GM20000 (cell line): Measurements from ENCODE around the gene C1QL1.
A peak's percentile ranks its signal among the peaks of the same experiment; 100 is the strongest.

Experiments used
- DNase-seq: peaks from one replicate; pipeline ENCODE4 v3.0.0; 2012; ENCODE audit warnings: low spot score
- TF ChIP-seq, protein P1 (sequence below): IDR thresholded peaks from 2 replicates; pipeline ENCODE4 v1.5.1; 2012; ENCODE audit warnings: mild to moderate bottlenecking, control low read depth; ENCODE audit errors: extremely low read depth, missing control alignments

Gene C1QL1

GRCh38 chr17:44915321-44915726 is 52.8 kb downstream of the C1QL1 start, which contains the start of gene GFAP:
Gene GFAP, minus strand, starts transcription at chr17:44915500. Its CDS starts 14 bp downstream, at chr17:44915486.
- TF ChIP-seq, protein P1, sequence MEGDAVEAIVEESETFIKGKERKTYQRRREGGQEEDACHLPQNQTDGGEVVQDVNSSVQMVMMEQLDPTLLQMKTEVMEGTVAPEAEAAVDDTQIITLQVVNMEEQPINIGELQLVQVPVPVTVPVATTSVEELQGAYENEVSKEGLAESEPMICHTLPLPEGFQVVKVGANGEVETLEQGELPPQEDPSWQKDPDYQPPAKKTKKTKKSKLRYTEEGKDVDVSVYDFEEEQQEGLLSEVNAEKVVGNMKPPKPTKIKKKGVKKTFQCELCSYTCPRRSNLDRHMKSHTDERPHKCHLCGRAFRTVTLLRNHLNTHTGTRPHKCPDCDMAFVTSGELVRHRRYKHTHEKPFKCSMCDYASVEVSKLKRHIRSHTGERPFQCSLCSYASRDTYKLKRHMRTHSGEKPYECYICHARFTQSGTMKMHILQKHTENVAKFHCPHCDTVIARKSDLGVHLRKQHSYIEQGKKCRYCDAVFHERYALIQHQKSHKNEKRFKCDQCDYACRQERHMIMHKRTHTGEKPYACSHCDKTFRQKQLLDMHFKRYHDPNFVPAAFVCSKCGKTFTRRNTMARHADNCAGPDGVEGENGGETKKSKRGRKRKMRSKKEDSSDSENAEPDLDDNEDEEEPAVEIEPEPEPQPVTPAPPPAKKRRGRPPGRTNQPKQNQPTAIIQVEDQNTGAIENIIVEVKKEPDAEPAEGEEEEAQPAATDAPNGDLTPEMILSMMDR: no peak
- DNase-seq: no peak

DNA sequence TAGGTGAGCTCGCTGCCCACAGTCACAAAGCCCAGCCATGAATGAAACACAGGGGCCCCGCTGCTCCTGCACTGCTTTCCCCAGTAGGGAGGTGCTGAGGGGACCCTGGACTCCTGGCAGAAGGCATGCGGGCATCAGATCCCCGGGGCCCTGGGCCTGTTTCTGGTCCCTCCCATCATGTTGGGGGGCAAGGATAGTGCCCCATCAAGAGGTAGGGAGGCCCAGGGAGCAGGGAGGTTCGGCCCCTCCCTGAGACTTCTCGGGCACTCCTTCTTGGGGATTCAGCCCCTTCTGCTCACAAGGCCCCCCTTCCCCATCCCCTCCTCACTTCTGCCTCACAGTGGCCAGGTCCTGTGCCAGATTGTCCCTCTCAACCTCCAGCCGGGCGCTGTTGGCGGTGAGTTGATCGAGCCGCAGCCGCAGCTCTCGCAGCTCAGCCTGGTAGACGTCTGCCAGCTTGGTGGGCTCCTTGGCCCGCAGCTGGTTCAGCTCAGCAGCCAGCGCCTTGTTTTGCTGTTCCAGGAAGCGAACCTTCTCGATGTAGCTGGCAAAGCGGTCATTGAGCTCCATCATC is 53.3 kb downstream of the C1QL1 start:
- DNase-seq: no peak
- TF ChIP-seq, protein P1: no peak

- no peak for DNase-seq
- TF ChIP-seq, protein P1: no peak
These were observed 54.0 kb downstream of the C1QL1 start for GRCh38 chr17:44914148-44914547.

DNA sequence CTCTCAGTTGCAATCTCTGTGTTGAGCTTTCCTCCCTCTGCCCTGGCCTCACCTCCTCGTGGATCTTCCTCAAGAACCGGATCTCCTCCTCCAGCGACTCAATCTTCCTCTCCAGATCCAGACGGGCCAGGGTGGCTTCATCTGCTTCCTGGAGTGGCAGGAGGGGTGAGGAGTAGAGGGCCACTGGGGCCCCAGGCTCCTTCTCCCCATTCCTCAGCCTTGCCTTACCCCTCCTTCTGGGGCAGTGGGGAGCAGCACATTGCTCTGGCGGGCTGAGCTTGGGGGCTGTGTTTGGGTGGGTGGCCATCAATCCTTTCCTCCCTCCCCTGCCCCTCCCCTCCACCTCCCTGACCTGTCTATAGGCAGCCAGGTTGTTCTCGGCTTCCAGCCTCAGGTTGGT is 54.4 kb downstream of the C1QL1 start:
- no peak for DNase-seq
- TF ChIP-seq, protein P1: no peak

DNA sequence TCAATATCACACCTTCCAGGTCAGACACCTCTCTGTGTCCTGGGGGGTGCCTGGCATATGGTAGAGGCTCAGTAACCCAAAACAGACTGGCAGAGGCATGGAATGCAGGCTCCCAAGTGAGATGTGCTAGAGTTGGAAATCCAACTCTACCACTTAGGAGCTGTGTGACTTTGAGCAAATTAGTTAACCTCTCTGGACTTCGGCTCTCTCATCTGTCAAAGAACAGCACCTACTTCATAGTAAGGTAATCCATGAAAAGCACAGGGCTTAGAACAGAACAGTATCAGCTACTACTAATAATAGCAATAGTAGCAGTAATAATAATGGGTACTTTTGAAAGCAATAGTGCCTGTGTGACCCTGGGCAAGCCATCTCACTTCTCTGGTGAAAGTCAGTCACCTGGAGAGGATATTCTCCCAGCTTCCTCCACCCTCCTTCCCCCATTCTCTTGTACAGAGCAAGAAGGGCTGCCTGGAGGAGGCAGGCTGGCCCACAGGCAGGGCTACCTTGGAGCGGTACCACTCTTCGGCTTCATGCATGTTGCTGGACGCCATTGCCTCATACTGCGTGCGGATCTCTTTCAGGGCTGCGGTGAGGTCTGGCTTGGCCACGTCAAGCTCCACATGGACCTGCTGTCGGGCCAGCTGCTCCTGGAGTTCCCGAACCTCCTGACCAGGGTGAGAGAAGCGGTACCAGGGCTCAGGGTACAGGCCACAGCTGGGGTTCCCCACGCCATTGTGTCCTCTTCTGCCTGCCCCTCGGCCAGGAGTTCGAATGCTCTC is 55.1 kb downstream of the C1QL1 start:
- no peak for DNase-seq
- TF ChIP-seq, protein P1: no peak

DNA sequence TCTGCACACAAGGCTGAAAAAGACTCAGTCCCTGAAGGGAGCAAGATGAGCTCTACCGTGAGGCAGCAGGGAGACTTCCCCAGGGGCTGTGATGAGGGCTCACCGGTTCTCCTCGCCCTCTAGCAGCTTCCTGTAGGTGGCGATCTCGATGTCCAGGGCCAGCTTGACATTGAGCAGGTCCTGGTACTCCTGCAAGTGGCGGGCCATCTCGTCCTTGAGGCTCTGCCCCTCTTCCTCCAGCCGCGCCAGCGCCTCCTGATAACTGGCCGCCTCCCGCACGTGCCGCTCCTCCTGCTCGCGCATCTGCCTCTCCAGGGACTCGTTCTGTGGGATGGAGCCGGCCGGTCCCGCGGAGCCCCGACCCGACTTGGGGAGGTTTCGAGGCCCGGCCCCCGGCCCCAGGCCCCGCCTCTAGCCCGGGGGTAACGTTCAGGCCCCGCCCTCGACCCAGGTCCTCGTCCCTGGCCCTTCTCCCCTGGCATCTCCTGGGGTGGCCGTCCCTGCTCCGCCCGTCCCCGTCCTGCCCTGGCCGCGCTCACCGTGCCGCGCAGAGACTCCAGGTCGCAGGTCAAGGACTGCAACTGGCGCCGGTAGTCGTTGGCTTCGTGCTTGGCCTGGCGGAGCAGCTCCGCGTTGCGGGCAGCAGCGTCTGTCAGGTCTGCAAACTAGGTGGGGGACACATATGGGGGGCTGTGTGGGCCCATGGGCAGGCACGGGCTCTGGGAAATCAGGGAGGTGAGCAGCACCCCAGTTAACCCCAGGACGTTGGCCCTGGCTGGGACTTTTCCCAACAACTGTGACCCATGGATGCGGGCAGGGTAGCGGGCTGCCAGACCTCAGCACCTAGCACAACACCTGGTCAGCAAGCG is 56.7 kb downstream of the C1QL1 start:
- peak; percentile 71 for DNase-seq
- TF ChIP-seq, protein P1: peak; percentile 69
